HG02943 (cell line): ENCODE data around the gene LRRC26.
"Not testable (repeated sequence)": the region's sequence is repeated elsewhere in the genome, so short reads cannot be mapped to it uniquely, and the experiment has no call there.

Experiments used
- ATAC-seq: cut with Tn5 transposase; IDR thresholded peaks from one replicate; pipeline ENCODE4 v1.9.1; 2021; ENCODE audit warnings: mild to moderate bottlenecking, low read depth, moderate library complexity; ENCODE audit not compliant: unreplicated experiment

Gene LRRC26

DNA sequence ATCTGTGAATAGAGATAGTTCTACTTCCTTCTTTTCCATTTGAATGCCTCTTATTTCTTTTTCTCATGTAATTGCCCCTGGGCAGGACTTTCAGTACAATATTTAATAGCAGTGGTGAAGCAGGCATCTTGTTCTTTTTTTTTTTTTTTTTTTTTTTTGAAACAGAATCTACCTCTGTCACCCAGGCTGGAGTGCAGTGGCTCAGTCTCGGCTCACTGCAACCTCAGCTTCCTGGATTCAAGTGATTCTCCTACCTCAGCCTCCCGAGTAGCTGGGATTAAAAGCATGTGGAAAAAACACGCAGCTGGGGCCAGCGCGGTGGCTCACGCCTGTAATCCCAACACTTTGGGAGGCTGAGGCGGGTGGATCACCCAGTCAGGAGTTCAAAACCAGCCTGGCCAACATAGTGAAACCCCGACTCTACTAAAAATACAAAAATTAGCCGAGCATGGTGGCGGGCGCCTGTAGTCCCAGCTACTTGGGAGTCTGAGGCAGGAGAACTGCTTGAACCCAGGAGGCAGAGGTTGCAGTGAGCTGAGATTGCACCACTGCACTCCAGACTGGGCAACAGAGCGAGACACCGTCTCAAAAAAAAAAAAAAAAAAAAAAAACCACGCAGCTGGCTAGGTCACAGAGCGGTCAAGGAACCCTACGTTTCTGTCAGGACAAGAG, 46.9 kb downstream of the LRRC26 start:
- ATAC-seq = not testable (repeated sequence)

DNA sequence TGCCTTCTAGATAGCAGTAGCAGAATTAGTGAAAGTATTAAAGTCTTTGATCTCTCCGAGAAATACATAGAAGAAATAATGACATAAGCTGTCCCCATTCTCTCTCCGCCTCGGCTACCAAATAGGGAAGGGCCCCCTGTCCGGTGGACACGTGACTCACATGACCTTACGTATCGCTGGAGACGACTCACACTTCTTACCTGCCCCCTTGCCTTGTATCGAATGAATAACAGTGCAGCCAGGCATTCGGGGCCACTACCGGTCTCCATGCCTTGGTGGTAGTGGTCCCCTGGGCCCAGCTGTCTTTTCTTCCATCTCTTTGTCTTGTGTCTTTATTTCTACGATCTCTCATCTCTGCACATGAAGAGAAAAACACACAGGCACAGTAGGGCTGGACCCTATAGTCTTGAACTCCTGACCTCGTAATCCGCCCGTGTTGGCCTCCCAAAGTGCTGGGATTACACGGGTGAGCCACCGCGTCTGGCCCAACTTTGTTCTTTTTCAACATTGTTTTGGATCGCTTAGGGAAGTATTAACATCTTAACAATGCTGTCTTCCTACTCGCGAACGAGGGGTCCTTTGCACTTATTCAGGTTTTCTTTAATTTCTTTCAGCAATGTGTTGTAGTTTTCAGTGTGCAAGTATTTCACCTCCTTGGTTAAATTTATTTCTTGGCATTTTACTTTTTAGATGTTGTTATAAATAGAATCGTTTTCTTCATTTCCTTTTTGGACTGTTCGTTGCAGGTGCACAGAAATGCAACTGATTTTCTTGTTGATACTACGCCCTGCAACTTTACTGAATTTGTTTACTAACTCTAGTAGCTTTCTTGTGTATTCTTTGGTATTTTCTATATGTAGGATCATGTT, 47.7 kb downstream of the LRRC26 start:
- not testable (repeated sequence) for ATAC-seq
